NCI-H187 (cell line): Measurements from ENCODE around the gene NCOA7.
"Not testable (repeated sequence)": the region's sequence is repeated elsewhere in the genome, so short reads cannot be mapped to it uniquely, and the experiment has no call there.

ENCODE experiments used
- DNase-seq, 2 experiments: peaks; one replicate each; lab custom pipeline; 2025; lab: John Stamatoyannopoulos, UW

The NCOA7 gene

DNA sequence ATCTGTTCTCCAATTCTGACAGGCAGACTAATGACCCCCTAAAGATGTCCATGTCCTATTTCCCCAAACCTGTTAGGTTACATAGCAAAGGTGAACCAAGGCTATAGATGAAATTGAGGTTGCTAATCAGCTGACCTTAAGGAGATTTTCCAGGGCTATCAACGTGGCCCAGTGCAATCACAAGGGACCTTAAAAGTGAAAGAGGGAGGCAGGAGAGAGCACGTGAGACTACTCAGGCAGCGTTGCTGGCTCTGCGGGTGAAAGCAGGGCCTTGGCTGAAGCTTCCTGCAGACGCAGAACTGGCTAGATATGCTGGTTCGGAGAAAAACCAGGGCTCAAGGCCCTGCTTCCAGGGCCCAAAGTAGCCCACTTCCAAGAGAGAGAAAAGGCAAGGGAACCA is 78.7 kb downstream of the NCOA7 start:
- no peak for DNase-seq

DNA sequence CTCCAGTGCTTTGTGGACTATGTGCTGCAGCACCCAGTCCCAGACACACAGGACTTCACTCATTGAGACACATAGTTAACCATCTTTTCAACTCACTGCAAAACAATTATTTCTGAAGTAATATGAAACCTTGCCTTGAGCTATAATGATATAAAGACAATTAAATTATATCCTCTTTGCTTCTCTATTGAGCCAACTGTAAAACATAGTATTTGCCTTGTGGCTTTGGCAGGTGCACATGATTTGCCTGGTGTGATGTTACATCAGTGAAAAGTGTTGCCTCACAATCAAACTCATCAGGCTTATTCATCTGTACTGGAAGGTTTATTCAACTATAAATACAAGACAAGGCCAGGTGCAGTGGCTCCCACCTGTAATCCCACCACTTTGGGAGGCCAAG is 80.6 kb downstream of the NCOA7 start:
- peak in 1 of 2 experiments; percentile 52 for DNase-seq

DNA sequence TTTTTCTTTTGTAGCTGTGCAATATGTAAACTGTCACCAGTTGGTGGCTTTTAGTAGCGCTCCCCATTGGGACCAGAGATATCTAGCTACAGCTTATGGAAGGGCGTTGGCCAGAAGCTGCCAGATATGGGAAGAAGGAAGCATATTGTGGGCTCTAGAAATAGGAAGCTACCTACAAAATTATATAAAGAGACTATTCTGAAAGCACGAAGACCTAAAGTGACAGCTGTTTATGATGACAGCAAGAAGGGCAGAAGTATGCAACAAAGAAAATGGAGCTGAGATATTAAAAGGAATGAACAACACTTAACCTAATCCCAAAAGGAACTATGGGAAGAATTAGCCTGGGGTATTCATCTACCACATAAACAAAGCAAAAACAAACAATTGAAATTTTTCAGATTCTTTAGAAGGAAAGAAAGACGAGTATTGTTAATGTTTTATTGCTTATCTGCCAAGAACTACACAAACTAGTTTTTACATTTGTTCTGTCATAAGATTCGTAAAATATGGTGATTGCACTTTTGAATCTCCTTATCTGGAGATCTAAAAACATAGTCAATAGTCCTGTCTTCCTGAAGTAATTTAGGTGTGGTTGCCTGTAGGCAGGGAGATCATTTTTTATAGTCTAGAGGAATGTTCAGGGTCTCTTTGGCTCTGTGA is 81.6 kb downstream of the NCOA7 start:
- no peak for DNase-seq

DNA sequence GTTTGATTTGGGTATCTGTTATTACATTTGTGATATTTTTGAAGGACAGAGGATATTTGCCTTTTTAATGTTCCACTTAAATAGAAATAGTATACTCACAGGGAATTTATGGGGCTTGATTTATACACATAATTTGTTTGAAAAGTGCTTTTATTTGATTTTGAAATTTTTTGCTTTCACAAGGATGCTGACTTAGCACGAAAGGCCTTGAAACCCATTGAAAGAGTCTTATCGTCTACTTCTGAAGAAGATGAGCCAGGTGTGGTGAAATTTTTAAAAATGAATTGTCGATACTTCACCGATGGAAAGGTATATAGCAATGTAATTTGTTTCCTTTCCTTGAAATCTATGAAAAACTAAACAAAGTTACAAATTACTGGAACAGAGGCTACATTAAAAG is 91.5 kb downstream of the NCOA7 start:
- DNase-seq: no peak

DNA sequence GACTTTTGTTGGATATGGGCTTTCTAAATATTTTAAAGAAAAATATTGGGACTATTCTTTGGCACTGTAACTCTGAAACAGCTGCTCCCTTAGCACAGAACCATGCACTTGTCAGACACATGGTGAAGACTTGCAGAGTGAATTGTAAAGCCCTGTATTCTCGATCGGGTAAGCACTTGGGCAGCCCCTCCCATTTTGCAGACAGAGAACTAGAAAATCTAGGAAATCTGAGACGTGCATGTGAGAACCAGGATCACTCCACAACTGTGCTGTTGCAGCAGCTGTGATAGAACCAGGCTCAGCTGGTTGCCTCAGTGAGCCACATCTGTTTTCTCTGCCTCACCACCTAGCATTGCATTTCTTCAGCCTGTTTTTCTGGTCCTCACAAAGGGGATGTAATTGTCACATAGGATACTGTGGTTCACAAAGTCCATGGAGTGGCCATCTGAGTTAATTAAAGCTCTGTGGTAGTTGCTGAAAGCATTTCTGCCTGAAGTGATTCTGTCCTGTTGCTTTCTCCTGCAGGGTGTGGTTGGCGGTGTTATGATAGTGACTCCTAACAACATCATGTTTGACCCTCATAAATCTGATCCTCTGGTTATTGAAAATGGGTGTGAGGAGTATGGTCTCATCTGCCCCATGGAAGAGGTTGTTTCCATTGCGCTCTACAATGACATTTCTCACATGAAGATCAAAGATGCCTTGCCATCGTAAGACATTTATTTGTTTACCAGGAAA is 94.0 kb downstream of the NCOA7 start:
- DNase-seq: no peak

DNA sequence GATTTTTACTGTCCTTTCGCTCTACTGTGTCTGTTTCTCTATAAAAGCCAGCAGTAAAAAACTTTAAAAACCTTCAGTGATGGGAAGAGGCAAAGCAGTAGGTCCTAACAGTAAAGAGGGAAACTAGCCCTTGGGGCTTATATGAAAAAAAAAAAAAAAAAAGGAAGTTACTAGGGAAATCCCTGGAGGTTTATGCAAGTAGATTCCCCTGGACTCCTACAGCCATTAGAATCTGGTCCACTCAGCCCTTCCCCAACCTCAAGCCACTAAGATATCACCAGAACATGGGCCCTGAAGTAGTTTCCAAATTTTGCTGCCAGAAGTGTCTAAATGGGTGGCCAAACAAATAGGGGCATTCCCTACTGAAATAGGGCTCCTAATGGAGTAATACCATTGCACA is 95.3 kb downstream of the NCOA7 start:
- no peak for DNase-seq

DNA sequence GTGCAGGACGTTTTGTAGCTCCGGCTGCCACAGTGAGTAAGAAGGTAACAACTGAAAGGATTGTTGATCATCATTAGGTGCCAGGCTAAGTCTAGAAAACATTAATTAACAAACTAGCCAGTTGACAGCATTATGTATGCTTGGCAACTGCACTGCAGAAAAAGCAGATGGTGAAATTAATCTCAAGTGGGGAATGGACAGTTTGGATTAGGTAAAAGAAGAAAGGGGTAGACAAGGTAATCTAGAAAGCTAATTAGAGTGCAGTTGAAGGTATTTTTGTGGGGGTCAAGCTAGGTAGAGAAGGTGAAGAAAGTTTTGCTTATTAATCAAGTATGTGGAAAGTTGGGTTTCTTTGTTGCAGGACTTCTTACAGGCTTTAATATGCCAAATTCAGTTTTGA is 96.2 kb downstream of the NCOA7 start:
- no peak for DNase-seq

DNA sequence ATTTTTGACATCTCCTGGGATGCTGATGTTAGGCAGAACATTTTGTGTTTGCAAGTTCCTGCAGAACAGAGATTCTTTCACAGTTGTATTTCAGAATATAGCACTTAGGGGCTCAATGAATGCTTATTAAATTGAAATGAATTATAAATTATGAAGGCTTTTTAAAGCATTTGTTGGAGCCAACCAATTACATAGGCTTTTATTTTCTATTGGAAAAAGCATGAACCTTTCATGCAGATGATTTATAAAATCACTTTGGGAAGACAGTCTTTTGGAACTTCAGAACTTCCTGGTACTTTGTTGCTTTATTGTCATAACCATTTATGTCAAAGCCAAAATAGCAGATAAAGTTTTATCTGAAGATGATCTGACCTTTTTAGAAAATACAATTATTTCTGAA is 96.6 kb downstream of the NCOA7 start:
- DNase-seq: no peak

DNA sequence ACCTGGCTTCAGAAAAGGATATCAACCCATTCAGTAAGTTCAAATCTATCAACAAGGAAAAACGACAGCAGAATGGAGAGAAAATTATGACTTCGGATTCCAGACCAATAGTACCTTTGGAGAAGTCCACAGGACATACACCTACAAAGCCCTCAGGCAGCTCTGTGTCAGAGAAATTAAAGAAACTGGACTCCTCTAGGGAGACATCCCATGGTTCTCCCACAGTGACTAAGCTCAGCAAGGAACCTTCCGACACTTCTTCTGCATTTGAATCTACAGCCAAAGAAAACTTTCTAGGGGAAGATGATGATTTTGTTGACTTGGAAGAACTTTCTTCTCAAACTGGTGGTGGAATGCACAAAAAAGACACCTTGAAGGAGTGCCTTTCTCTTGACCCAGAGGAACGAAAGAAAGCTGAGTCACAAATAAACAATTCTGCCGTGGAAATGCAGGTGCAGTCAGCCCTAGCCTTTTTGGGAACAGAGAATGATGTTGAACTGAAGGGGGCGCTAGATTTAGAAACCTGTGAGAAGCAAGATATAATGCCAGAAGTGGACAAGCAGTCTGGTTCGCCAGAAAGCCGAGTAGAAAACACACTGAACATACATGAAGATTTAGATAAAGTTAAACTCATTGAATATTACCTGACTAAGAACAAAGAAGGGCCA is 98.4 kb downstream of the NCOA7 start:
- no peak for DNase-seq

DNA sequence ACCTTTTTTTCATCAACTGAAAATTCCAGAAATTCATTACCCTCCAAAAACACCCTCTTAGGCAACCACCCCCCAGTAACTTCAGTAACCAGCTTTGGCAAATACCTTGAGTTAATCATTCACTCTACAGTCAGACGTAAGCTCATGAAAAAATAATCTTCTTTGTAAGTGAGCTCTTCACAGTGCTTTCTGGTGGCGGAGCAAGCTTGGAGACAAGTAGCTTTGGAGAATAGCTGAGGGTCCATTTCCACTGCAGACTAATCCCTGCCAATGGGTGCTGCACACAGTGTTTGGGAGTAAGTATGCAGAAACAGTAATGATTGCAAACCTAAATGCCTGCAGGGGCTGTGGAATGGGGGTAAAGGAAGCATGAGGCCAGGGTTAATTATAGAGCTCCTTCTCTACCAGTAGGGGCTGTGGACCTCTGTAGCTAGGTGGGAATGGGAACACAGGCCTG is 109.0 kb downstream of the NCOA7 start:
- no peak for DNase-seq

DNA sequence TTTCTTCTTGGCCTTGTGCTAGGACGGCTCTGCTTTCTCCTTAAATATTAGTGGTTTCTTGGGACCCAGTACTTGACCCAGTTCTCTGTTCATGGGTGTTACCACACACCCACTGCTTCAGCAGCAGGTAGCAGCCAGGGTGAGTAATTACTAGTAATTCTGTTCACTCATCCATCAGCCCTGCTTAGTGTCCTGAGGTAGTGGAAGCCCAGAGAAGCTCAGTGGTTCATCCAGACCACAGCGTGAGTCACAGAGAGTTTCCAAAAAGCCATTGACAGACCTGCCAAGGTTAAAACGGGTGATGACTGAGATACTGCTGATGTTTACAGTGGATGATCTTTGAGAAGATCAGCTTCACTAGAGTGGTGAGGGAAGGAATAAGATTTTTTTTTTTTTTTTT is 114.1 kb downstream of the NCOA7 start:
- no peak for DNase-seq

DNA sequence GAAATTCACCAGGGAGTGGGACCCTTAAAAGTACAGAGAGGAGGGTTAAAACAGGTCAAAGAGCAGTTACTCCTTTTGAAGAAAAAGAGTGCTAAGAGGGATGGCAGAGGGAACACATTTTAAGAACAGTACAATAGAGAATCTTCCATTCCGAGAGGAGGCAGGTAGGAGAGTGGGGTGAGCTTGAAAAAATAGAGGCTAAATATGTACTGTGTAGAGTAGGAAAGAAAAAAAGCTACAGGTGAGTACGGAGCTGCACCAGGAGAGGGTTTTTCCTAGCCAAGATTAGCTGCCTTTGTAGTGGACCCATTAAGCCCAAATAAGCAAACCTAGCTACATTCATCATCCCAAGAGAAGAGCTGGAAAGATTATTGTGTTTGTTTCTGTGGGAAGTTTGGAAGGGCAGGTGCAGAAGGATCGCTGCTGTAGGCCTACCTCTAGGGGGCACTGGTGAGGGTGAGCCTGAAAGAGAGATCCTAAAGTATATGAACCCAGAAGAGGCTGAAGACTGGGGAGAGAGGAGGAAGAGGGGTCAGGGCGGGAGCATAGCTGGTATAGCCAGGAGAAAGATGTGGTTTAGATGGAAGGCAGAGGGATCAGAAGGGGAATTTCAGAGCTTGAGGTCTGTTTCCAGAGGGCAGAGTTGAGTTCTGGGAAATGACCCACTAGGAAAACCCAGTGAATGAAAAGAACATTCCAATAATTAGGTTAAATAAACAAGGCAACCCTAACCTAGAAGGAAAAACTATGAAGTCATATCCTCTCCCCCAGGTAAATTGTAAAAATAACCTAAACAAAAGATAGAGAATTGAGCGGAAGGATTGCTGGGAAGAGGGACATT is 115.6 kb downstream of the NCOA7 start:
- DNase-seq: no peak

DNA sequence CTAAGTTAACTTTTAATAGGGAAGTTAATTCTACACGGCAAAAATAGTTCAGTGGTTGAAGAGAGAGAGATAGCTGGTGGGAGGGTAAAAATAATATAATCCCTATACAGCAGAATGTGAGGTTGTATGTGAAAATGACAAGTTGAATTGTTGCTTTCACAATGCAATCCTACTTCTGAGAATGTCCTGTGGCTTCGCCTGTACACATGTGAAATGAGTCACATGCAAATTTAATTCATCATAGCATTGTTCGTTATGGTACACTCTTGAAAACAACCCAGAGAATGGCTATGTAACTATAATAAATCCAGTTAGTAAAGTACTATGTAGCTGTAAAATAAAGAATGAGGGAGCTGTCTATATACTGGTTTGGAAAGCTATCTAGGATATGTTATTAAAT is 119.8 kb downstream of the NCOA7 start:
- DNase-seq: no peak

DNA sequence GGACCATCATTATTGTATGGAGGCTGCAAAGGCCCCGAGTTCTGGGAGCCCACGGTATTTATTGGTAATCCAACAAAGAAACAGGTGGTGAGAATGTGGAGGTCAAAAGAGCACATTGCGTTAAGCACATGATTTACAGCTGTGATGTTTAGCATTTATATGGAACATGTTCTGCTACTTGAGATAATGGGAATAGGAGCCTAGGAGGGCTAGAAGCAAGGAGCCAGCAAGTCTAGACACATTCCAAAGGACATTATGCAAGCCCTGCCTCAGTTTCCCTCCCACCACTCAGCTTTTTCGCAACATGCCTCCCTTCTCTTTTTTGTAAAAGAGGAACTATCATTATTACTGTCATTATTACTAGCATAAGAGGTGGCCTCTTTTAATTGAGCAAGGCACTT is 120.3 kb downstream of the NCOA7 start:
- not testable (repeated sequence) for DNase-seq

DNA sequence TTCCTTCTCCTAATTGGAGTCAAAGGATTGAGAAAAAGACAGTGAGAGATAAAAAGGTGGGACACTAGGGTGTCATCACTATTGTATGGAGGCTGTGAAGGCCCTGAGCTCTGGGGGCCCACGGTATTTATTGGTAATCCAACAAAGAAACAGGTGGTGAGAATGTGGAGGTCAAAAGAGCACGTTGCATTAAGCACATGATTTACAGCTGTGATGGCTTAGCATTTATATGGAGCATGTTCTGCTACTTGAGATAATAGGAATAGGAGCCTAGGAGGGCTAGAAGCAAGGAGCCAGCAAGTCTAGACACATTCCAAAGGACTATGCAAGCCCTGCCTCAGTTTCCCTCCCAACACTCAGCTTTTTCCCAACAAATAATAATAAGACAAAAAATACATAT is 121.7 kb downstream of the NCOA7 start:
- not testable (repeated sequence) for DNase-seq

DNA sequence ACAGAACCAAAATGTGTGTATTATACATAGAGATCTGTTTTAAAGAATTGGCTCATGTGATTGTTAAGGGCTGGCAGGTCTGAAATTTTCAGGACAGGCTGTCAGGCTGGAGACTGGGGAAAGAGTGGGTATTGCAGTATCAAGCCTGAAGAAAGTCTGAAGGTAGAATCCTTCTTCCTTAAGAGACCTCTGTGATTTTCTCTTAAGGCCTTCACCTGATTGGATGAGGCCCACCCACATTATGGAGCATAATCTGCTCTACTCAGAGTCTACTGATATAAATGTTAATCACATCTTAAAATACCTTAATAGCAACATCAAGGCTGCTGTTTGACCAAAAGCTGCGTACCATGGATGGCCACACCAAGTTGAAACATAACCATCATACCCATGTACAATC is 122.4 kb downstream of the NCOA7 start:
- DNase-seq: no peak

DNA sequence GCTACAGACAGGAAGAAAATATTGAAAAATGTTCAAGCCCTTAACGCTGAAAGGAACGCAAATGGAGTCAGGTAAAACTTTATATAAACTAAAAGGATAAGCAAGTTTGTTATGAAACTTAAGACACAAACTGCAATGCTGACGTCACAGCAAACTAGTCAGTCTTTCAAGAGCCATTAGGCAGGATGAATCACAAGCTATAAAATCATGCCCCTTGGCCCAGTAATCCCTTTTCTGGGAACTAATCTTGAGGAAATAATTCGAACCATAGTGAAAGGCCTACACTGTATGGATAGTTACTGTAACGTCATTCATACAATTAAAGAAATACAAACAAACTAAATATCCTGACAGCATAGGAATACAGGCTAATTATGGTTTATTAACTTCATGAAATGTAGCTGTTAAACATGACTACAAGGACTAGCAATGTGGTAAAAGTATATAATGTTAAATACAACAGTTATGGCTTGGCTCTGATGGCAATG is 123.1 kb downstream of the NCOA7 start:
- DNase-seq: no peak

DNA sequence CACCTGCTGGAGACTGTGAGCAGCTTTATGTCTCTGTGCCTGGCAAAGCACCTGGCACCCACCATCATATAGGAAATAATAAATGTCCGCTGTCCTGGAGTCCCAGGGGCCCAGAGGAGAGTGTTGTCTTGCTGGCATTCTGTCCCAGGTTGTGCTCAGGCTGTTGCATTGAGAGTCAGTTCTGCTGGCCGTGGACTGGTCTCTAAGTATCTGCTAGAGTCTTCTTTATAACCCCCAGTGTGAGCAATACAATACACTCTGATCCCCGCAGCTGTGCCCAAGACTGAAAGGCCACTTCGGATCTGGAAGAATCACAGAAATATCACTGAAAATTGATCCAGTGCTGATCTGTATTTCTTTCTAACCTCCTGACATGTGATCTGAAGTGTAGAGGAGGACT is 127.5 kb downstream of the NCOA7 start:
- no peak for DNase-seq

DNA sequence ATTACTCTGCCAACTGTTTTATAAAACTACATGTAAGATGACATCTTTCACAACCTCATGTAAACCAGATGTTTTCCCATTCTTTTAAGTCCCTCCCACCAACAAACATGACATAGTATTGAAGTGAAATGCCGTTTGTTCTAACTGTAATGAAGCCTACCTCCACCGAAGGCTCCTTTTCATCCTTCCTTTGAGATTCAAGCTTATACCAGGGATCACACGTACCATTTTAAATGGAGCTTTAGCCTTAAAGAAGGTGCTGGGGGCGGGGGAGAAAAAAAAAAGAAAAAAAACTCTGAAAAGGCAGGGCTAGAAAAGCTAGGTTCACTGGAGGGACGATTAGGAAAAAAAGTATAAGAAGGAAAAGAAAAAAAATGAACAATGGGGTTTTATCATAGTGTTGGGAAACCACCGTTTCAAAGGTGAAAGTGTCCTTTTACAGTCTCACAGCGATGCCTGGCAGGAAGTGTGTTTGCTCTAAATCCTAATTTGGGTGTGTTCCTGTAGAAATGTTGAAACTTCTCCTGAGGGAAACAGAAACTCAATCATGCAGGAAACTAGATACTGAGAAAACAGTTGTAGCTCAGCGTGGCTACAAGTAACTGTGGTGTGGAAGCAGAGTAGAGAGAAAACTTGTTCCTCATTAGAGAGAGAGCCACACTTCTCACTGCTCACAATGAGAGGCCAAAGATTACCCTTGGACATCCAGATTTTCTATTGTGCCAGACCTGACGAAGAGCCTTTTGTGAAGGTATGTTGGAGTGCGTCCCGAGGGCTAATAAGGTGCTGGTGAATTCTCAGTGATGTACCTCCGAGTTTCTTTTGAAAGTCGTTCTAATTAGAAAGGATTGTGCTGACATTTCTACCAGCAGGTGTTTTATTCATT is 128.2 kb downstream of the NCOA7 start:
- no peak for DNase-seq

DNA sequence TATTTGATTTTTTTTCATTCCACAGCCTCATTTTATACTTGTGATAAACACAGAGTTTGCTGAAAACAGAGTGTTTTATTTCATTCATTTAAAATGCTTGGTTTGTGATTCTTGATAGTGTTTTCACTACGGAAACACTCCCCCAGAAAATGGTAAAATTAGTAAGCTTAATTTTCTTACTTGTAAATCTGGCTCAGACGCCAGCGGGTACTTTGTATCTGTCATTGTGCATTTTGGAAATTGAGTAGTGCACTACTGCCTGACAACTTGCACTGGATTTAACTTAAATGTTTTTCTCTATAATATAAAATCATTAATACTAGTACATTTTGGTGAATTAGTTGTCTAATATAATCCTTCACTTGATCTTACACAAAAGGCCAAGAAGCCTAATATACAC is 128.9 kb downstream of the NCOA7 start:
- DNase-seq: no peak

DNA sequence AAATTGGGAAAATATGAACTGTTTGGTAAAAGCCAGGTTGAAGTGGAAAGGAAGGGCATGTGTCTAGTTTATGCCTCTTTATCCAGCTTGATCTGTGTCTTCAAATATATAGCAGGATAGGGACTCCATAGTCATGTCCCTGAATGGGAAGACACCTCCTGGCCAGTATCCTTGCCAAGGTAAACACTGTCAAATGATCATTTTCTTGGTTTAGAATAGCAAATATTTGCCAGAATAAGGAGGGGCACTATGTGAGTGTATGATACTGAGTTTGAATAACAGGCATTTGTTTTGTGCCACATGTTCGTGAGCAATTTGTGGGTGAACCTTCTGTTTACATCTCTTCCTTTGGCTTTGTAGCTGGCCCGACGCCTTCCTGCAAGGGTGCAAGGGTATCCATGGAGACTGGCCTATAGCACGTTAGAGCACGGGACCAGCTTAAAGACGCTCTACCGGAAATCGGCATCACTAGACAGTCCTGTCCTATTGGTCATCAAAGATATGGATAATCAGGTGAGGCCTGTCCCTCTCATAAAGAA is 131.6 kb downstream of the NCOA7 start:
- DNase-seq: no peak
